ENCODE measurements around the gene RBM45.

RBM45 gene, protein sequence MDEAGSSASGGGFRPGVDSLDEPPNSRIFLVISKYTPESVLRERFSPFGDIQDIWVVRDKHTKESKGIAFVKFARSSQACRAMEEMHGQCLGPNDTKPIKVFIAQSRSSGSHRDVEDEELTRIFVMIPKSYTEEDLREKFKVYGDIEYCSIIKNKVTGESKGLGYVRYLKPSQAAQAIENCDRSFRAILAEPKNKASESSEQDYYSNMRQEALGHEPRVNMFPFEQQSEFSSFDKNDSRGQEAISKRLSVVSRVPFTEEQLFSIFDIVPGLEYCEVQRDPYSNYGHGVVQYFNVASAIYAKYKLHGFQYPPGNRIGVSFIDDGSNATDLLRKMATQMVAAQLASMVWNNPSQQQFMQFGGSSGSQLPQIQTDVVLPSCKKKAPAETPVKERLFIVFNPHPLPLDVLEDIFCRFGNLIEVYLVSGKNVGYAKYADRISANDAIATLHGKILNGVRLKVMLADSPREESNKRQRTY

DNA sequence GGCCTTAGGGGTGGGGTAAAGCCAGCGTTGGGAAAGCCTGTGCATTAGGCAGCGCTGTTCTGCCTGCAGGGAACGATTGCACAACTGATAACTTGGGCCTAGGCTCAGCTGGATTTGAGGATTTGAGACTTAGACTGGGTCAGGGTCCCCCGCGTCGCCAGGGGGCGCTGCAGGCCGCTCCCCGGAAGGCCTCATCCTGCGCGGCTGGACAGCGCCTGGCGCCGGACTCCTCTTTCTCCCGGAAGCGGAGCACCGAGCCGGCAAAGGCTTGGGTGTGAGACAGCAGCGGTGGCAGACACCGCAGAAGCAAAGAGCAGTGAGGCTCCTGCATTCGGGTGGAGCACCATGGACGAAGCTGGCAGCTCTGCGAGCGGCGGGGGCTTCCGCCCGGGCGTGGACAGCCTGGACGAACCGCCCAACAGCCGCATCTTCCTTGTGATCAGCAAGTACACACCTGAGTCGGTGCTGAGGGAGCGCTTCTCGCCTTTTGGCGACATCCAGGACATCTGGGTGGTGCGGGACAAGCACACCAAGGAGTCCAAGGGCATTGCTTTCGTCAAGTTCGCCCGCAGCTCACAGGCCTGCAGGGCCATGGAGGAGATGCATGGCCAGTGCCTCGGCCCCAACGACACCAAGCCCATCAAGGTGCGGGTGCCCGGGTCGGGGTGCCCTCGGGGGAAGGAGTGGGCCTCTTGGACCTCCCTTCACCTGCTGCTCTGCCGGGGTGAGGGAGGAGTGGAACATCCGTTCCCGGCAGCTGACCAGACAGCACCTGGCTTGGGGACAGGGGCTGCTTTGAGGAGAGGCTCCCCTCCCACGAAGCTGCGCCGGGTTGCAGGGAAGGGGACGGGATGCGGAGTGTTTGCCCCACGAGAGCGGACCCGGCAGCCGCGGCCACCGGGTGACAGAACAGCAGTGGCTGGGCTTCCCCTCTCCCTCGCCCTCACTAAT, at the start of gene RBM45:
Gene RBM45, plus strand, starts transcription at position 236 of the 951 bp plus-strand sequence. Its CDS starts 110 bp downstream, at position 346.
- TF ChIP-seq GATA2 (IDR thresholded peaks at IDR 0.05; ENCODE audit: low read depth, low read length): peak; percentile 99
- TF ChIP-seq GATA3 (IDR thresholded peaks at IDR 0.05; ENCODE audit: low read depth, low read length): peak; percentile 90

DNA sequence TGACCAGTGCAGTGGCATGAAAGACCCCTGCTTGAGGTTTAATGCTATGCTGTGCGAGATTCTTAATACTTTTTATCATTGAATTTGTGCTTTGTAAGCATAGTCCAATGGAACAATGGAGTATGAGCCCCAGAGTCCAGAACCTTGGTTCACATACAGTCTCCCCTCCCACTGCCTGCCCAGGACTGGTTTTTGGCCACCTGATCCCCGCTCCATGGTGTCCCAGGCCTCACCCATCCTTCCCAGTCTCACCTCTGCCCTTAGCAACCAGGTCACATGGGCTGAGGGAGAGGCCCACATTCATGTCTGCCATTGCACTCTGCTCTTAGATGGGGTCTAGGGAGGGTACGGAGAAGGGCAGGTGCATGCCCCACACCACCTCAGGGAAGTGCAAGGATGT, 45.9 kb upstream of the RBM45 start:
- no peak for TF ChIP-seq GATA3 (IDR thresholded peaks at IDR 0.05; ENCODE audit: low read depth, low read length)
- no peak for TF ChIP-seq GATA2 (IDR thresholded peaks at IDR 0.05; ENCODE audit: low read depth, low read length)

DNA sequence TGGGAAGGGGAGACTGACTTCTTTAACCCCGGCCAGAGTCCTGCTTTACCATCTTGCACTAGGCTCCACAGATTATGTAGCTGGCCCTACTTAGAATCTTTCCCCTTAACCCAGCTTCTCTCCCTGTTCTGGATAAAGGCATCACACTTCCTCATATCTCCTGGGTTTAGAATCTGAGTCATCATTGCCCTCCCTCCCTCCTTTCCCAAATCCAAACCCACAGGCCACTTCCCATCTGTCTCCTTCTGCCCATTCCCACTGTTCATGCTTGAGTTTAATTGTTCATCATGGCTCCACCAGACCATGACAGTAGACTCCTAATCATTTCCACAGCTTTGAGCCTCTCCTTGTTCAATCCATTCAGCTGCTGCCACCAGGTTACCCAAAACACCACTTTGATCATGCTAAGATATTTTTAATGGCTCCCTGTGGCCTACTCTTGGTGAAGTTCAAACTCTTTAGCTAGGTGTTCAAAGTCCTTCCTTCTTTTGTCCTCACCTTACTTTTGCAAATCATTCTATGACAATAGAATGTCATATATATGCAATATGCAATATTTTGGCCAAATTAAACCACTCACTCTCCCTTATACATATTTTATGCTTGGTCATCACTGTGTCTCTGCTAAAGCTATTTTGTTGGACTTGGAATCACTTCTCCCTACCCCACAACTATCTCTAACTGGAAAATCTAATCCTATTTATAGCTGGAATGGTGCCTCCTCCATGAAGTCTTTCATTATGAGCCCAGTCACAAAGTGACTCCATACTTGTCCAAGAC, 45.2 kb upstream of the RBM45 start:
- TF ChIP-seq GATA3 (IDR thresholded peaks at IDR 0.05; ENCODE audit: low read depth, low read length) (no peak), GATA2 (IDR thresholded peaks at IDR 0.05; ENCODE audit: low read depth, low read length) (no peak)

DNA sequence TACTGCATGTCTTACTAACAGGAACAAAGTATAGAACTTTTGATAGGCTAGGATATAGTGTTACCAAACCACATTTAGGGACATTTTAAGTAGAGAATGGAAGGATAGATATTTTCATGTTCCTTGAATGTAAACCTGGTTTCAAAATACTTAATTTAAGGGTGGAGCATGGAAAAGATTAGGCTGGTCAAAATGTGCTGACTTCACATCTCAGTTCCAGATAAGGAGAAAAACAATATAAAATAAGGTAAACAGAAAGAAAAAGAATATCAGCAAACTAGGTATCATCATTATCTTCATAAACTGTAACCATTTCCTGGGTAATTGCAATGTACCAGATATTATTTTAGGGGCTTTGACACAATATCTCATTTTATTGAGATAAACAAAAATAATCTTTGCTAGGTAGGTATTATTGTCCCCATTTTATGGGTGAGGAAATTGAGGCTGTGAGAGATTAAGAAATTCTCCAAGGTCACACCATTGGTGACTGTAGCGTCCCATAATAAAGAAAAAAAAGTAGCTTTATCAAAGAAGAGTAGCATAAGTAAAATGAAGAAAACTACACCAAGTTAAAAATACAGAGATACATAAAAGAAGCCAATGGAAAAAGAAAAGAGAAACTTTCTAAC, 43.3 kb upstream of the RBM45 start:
- TF ChIP-seq GATA3 (IDR thresholded peaks at IDR 0.05; ENCODE audit: low read depth, low read length): no peak
- no peak for TF ChIP-seq GATA2 (IDR thresholded peaks at IDR 0.05; ENCODE audit: low read depth, low read length)

DNA sequence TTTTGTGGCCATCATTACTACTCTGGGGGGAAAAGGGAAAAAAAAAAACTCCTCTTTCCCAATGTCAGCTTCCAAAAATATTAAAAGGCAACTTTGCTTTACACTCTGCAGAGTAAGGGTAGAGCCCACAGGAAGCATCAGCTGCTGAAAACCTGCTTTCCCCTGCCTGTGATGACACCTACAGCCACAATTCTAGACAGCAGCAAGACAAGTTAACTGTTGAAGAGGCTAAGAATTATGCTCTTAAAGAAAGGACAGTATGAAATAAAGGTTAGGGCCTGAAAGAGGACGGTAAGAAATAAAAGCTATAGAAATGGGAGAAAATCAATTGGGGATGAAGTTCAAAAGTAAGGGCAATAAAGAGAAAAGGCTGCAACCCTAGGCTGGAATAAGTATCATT, 42.7 kb upstream of the RBM45 start:
- TF ChIP-seq GATA2 (IDR thresholded peaks at IDR 0.05; ENCODE audit: low read depth, low read length) (no peak), GATA3 (IDR thresholded peaks at IDR 0.05; ENCODE audit: low read depth, low read length) (no peak)

DNA sequence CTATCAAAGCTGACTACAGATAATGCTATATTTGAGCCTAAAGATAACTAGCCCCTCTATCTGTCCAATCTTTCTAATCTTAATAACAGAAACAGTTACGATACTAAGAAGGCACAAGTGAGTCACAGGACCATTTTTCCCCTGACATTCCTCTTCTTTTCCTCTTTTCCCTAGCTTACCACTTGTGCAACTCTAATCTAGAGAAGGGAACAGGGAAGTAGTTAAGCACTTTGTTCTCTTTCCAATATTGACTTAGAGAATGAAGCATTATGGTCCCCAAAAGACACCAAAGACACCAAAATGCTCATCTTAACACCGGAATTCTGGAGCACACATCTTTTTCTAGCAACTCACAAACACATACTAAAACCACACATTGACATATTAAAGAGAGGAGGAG, 41.4 kb upstream of the RBM45 start:
- TF ChIP-seq GATA3 (IDR thresholded peaks at IDR 0.05; ENCODE audit: low read depth, low read length): no peak
- no peak for TF ChIP-seq GATA2 (IDR thresholded peaks at IDR 0.05; ENCODE audit: low read depth, low read length)

DNA sequence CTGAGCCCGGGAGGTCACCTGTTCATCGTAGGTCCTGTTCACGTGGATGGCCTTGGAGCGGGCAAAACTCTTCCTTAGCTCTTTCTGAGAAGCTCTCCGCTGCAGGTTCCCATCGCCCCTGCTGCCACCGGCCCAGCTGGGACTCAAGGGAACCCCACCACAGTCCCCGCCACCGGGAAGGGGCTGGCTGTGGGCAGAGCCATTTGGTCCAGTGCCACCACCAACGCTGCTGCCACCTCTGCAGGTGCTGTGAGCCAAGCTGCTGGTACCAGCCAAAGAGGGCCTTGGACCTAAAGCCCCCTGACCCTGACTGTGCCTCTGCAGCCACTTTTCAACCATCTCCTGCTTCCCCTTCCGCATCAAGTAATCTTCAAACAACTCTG, 40.2 kb upstream of the RBM45 start:
- TF ChIP-seq GATA3 (IDR thresholded peaks at IDR 0.05; ENCODE audit: low read depth, low read length) (no peak), GATA2 (IDR thresholded peaks at IDR 0.05; ENCODE audit: low read depth, low read length) (no peak)

DNA sequence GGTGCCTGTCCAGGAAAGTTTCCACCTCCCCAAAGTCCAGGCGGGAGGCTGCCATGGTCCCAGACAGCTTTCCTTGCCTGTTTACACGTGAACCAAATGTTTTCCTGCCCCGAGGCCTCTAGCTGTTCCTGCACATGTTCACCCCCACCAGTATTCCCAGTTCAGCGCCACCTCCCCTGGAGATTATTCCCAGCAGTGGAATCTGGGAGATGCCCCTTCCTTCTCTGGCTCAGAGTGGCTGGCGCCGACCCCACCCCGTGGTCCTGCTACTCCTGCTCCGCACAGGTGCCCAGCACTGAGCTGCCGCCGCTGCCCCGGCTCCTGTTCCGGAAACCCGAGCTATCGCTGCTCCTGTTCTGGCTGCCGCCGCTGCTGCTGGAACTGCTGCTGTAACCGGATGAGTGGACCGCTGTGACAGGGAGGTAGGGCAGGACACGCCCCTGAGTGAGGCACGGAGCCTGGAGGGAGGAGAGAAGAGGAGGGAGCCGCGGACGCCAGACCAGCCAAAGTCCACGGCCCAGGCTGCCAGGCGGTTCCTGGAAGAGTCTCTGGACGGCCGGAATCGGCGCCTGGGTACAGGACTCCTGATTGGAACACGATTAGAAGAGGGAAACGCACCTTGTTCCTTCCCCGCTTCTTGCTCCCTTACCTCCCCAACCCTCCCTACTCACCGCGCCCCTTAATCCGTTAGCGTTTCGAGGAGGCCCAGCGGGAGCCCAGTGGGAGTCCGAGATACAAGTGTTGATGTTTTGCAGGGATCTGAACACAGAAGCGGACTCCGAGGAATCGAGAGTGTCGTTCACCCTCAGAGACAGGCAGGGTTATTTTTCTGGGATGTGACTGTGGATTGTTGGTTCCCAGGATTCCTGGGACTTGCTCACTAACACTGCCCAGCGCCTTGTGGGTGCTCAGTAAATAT, 39.6 kb upstream of the RBM45 start, which contains the start of gene PDE11A:
Gene PDE11A, minus strand, starts transcription at position 395 of the 919 bp plus-strand sequence. Its CDS starts 340 bp downstream, at position 55.
- TF ChIP-seq GATA3 (IDR thresholded peaks at IDR 0.05; ENCODE audit: low read depth, low read length) (no peak), GATA2 (IDR thresholded peaks at IDR 0.05; ENCODE audit: low read depth, low read length) (peak; percentile 38; the same call in 1 of the 2 replicates)

DNA sequence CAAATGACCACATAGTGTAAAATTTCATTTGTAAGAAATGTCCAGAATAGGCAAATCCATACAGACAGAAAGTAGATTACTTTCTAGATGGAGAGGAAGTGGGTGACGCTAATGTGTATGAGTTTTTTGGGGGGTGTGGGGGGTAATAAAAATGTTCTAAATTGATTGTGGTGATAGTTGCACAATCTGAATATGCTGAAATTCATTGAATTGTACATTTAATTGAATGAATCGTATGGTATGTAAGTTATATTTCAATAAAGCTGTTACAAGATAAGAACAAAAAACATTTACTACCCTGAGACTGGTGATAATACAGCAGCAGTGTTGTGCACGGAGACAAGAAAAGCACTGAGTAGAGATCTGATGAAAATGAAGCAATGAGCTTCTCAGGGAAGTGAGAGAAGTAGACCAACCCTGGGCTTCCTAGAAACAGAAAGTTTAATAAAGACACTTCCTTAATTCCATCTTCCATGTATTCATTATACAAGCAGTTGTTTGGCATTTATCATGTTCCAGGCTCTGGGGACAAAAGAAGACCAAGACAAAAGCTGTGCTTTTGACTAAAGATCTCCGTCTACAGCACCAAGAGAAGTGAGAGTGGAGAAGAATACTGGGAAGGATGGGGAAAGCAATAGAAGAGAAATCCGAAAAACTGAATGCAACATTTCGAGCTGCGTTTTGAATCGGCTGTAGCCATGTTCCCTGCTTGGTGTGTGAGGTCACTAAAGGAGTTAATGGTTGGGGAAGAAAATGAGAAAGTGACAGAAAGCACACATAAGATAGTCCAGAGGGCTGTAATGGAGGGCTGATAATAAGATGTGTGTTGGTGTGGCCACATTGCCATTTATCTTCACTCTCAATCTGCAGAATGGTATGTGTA, 37.9 kb upstream of the RBM45 start:
- TF ChIP-seq GATA3 (IDR thresholded peaks at IDR 0.05; ENCODE audit: low read depth, low read length): no peak
- no peak for TF ChIP-seq GATA2 (IDR thresholded peaks at IDR 0.05; ENCODE audit: low read depth, low read length)

DNA sequence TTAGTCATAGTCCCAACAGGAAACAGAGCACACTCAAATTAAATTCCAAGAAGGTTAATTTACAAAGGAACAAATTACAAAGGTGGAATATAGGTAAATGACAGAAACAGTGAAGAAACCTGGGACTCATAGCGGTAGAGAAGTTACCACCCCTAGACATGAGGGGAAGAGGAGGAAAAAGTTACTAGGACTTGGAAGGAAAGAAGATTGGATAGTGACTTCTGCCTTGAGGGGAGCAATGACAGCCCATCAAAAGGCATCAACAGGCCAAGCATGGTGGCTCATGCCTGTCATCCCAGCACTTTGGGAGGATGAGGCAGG, 37.3 kb upstream of the RBM45 start:
- 0 out of 2 replicates have a peak, but pooled peaks have one; percentile 20 for TF ChIP-seq GATA3 (IDR thresholded peaks at IDR 0.05; ENCODE audit: low read depth, low read length)
- no peak for TF ChIP-seq GATA2 (IDR thresholded peaks at IDR 0.05; ENCODE audit: low read depth, low read length)

DNA sequence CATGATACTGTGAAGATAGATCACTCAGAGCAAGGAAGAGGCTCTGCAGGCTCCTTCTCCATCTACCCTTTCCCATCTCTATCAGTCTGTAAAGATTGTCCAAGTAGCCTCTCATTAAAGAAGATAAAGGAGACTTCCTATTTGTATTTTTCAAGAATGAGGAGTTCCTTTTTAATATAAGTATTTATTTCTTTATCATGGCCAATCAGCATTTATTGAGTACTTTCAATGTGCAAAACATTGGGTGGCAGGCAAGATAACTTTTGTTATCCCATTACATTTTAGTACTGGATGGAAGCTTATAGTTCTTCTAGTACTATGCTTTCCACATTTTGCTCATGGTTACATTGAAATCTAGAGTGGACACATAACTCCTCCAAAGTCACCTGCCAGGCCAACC, 36.1 kb upstream of the RBM45 start:
- no peak for TF ChIP-seq GATA3 (IDR thresholded peaks at IDR 0.05; ENCODE audit: low read depth, low read length)
- TF ChIP-seq GATA2 (IDR thresholded peaks at IDR 0.05; ENCODE audit: low read depth, low read length): no peak
